SW 1271 (cell line): ENCODE measurements around the gene CSF1.
"Not testable (repeated sequence)": the region's sequence is repeated elsewhere in the genome, so short reads cannot be mapped to it uniquely, and the experiment has no call there.

ENCODE experiments used
- DNase-seq, 2 experiments: peaks; one replicate each; lab custom pipeline; 2025; lab: John Stamatoyannopoulos, UW

Gene CSF1

DNA sequence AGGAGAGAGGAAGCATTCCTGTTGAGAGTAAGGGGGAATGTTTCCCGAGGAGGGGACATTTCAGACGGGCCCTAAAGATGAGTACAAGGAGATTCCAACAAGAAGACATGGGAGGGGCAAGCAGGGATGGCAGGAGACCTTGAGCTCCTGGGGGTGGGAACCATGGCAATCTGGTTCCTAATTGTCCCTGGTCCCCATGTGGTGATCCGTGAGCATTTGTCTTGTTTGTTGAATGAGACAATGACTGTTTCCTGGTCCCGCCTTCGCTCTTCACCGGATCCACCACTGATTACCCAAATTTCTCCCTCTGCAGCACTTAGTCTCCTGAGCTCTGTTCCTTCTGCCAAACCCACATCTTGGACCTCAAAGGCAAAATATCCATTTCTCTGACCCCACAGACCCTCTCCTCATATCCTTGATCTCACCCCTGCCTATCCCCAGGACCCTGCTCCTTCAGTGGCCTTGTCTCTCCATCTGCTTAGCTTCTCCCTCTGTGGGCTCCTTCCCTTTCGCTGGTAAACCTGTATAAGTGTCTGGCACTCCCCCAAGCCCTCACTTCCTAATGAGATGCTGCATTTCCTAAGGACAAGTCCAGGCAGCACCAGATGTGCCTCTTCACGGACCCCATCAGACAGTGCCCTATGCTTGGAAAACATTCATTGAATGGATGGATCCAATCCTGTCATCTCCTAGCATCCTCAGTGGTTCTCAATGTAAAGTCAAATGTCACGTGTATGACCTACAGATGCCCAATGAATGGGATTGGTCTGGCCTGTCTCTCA is 8.3 kb upstream of the CSF1 start:
- no peak for DNase-seq

DNA sequence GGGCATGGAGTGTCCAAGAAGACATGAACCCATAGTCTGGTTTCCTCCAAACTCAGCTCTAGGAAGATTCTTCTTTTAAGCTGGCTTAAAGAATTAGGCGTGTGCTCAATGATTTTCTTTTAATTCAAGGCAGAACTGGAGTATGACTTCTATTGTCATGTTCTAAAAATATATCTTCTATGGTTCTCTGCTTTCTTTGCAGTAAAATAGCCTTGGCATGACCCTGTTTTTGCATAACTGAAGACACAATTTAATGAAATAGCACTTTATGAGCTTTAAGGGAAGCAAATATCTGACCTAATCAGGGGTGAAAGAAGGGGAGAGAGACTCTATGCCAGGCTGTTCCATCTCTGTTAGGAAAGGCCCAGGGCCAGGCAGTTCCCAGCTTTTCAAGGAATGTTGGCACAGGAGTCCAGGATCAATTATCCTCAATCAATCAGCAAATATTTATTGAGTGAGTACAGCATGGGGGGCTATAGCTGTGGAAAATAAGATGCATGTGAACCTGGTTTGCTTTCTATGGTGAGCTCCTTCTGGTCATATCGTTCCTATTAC is 7.2 kb upstream of the CSF1 start:
- no peak for DNase-seq

DNA sequence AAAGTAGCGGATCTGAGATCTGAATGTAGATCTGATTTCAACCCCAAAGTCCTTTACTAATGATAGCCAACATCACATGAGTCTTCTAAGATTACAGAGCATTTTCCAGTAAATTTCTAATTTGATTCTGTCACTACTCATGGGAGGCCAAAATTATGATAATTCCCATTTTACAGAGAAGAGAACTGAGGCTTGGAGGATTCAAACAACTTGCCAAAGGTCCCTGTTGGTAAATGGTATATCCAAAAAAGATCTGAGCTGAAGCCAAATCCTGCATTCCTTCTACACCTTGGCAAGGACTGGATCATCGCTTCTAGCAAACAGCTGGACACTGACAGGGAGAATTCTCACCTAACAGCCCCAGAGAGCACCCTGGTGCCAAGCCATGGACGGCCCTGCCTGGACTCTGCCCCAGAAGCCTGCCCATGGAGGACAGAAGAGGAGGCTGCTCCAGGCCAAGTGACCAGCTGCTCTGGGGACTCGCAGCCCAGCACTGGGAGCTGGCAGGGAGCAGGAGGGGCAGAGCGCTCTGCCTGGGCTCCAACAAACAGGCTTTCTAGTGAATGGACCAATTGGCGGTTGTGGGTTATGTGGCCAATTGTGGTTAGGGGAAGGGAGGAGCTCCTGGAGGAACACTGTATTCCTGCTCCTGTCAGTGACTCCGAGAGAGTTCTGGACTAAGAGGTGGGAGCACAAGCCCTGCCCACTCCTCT is 6.4 kb upstream of the CSF1 start:
- no peak for DNase-seq

- DNase-seq = no peak
Measured at GRCh38 chr1:109905491-109905890, 5.2 kb upstream of the CSF1 start.

- no peak for DNase-seq
Measured at GRCh38 chr1:109906160-109906838, 4.3 kb upstream of the CSF1 start.

GRCh38 chr1:109906839-109907180 is 3.8 kb upstream of the CSF1 start:
- DNase-seq = no peak

DNA sequence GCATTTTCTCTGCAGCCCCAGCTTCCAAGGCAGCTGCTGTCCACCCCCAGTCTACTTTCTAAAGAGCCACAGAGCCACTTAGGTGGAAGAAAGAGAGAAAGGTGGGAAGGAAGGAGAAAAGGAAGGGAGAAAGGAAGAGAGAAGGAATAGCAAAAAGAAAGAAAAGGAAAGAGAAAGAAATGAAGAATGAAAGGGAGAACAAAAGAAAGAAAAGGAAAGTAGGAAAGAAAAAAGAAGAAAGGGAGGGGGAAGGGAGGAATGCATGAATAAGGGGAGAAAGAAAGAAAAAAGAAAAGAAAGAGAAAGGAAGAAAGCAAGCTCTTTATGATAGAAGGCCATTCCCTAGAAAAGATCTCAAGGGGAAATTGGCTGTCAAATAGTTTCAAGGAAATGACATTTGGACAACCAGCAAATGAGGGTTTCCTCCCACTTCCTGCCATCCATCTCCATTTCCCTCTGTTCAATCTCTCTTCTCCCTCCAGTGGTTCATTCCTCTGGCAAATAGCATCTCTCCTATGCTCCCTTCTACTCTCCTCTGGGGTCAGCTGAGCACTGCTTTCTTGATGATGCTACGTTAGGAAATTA is 3.4 kb upstream of the CSF1 start:
- DNase-seq = no peak

DNA sequence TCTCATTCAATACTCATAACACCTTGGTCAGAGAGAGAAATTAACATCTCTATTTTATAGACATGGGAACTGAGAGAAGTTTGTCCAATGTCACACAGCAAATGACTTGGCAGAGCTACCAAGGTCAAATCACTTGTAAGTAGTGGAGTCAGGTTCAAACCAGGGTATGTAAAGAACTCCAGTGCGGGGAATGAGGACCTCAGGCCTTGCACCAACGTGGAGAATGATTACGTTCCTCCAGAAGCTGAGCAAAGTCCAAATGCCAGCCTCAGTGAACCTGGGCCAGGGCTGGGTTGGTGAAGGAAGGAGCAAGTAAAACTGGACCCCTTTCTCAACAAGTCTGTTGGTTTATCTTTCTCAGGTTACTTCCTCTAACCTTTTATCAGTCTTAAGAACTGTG is 1.8 kb upstream of the CSF1 start:
- DNase-seq = no peak

DNA sequence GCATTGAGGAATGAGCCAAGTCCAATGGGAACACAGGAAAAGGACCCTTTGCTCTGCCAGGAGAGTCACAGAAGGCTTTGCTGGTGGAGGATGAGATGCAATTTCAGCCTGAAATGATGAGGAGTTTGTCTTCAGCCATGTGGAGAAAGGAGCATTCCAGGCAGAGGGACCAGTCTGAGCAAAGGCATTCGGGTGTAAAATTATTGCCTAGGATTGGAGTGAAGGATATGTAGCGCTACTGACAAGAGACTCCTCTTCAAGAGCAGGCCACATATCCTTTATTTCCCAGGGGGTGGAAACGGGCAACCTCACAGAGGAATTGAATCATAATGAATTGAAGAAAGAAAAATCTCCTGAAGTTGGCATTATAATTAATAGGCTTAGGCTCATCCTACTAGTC is 1.1 kb upstream of the CSF1 start:
- DNase-seq = no peak

- no peak for DNase-seq
Measured at GRCh38 chr1:109910963-109911798, 532 bp downstream of the CSF1 start.

DNA sequence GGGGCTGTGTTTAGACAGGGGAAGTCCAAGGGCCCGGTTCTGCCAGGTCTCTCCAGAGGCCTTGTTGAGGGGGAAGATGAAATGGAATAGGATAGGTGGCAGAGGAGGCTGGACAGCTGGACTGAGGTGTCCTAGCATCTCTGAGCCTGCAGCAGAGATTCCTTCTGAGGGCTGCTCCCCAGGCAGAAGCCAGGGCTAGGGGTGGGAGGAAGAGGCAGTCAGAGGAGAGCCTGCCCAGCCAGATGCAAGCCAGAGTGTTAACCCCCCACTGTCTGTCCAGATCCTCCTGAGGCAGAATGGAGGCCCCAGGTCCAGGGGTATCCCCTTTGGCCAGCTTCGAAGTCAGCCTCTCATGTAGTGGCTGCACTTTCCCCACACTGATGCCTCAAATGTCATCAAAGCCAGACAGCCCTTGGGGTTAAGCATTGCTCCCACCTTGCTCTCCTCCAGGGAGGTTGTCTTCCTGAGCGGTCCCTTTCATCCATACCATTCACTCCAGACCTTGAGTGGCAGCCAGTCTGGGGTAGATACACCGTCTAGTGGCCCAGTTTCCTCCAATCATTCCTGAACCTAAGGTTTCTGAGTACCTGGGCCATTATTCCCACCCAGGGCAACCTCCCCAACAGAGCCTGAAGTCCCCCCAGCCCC is 1.7 kb downstream of the CSF1 start:
- DNase-seq = no peak

- no peak for DNase-seq
Measured at GRCh38 chr1:109912873-109913272, 2.2 kb downstream of the CSF1 start.

DNA sequence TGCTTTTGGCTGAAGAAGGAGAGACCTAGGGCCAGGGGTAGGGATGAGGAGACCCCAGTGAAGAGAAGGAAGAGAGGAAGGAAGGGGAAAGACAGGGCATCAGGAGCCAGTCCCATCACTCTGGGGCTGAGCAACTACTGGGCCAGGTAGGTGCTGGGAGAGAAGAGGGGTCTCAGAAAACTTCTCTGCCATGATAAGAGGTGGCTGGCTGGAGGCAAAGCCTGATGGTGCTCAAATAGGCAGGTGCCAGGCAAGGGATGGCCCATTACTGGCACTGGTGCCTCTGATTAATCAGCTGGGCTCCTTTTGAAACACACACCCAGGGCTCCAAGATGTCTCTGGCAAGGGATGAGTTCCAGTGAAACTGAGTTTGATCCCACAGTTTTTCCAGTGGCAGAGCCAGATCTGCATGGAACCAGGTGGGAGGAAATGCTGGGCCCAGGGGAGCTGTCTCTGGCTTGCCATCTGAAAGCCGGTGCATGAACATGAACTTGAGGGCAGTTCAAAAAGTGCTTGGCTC is 2.8 kb downstream of the CSF1 start:
- DNase-seq = no peak

DNA sequence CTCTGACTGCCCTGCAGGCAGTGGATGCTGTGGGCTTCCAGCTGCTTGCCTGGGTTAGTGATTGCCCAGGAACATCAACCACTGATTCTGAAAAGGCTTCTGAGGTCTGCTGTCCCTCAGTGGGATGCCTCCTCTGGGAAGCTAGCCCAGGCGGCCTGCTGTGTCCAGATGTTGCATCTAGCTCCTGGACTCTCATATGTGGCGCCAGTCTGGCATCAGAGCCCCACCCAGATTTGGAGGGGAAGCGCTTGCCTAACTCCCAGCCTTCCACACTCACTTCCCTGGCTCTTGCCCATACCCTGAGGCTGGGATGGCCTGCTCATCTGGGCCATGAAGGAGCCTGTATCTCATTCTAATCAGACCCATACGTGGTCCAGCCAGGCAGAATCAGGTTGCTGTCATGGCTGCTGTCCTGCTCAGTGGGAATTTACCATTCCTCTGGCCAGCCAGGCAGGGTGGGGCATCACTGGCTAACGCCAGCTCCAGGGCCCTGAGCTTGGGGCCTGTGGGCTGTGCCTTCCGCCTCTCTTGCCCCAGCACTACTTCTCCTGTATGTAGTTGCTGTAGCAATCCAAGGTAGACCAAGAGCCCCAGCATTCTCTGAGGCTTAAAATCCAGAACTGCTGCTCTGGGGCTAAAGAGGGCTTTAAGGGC is 4.1 kb downstream of the CSF1 start:
- DNase-seq = no peak

GRCh38 chr1:109917051-109917767 is 6.6 kb downstream of the CSF1 start:
- DNase-seq = no peak

- DNase-seq = no peak
Measured at GRCh38 chr1:109917768-109918606, 7.3 kb downstream of the CSF1 start.

- no peak for DNase-seq
Measured at GRCh38 chr1:109918671-109919070, 8.0 kb downstream of the CSF1 start.

DNA sequence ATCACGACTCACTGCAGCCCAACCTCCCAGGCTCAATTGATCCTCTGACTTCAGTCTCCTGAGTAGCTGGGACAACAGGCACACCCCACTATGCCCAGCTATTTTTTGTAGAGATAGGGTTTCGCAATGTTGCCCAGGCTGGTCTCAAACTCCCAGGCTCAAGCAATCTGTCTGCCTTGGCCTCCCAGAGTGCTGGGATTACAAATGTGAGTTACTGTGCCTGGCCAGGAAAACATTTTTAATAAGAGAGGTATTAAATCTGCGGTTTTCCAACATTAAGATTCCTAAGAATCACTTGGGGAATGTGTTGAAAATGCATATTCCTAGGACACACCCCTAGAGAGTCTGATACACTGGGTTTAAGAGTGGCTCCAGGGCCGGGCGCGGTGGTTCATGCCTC is 8.7 kb downstream of the CSF1 start:
- no peak for DNase-seq

DNA sequence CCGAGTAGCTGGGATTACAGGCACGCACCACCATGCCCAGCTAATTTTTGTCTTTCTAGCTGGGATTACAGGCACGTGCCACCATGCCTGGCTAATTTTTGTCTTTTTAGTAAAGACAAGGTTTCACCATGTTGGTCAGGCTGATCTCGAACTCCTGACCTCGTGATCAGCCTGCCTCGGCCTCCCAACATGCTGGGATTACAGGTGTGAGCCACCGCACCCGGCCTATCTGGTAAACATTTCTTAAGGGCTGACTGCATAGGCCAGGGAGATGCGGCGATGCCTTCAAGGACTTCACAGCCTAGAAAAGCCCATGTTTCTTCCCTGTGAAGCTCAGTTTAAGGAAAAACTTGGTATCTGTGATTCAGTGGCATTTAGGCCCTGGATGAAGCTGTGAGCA is 9.7 kb downstream of the CSF1 start:
- DNase-seq = not testable (repeated sequence)
